K562 (cell line): ENCODE data around the gene C5orf47. TPM values are rescaled to one million over a fixed set of nuclear protein-coding genes. Genes with fewer than 3 reads are reported as not detected.
A peak's percentile ranks its signal among the peaks of the same experiment; 100 is the strongest.

Experiments used
- COPS2 ChIP-seq: fragments of 450-650 bp; conservative IDR thresholded peaks from 2 replicates; pipeline ENCODE4 v1.6.1; 2016; ENCODE audit warnings: mild to moderate bottlenecking, moderate library complexity
- DLX4 ChIP-seq: fragments of 250-450 bp; sonication (Bioruptor Pico); IDR thresholded peaks from 2 replicates; pipeline ENCODE4 v1.6.1; 2021; ENCODE audit warnings: mild to moderate bottlenecking
- ETV5 ChIP-seq: sonication (generic); formaldehyde crosslinking; IDR thresholded peaks from 2 replicates; pipeline ENCODE4 v1.4.0; 2020; ENCODE audit warnings: low read depth, mild to moderate bottlenecking, missing genetic modification reagents
- HMGN3 ChIP-seq: IDR thresholded peaks from 2 replicates; pipeline ENCODE4 v1.6.1; 2011; ENCODE audit warnings: borderline replicate concordance, low read depth, mild to moderate bottlenecking, mixed read lengths, low read length; ENCODE audit not compliant: insufficient read length; ENCODE audit errors: extremely low read depth
- JUND ChIP-seq, 2 experiments: IDR thresholded peaks; 2 replicates in 1 of 2; 3 replicates in 1 of 2; pipeline ENCODE4 v1.6.1; 2011; ENCODE audit warnings: borderline replicate concordance in 2 of 2, low read depth in 2 of 2, low read length in 2 of 2, improper control_type of control experiment in 1 of 2, missing biosample characterization in 1 of 2, missing genetic modification characterization in 1 of 2, missing genetic modification reagents in 1 of 2
- KLF16 ChIP-seq: IDR thresholded peaks from 2 replicates; pipeline ENCODE4 v1.6.1; 2016; ENCODE audit warnings: antibody characterized with exemption
- PATZ1 ChIP-seq: fragments of 250-450 bp; sonication (Bioruptor Pico); IDR thresholded peaks from 2 replicates; pipeline ENCODE4 v1.5.0; 2020; ENCODE audit warnings: mild to moderate bottlenecking, borderline replicate concordance
- RAD21 ChIP-seq, 2 experiments: fragments of 250-450 bp in 1 of 2; fragments of 450-650 bp in 1 of 2; sonication (Bioruptor Pico) in 1 of 2; formaldehyde crosslinking in 1 of 2; IDR thresholded peaks in 1 of 2; conservative IDR thresholded peaks in 1 of 2; 2 replicates each; pipeline versions ENCODE4 v1.4.0 to v1.8.0; 2020 to 2022; ENCODE audit warnings: mild to moderate bottlenecking in 2 of 2, moderate library complexity in 1 of 2
- SIN3A ChIP-seq, 2 experiments: fragments of 150-350 bp in 1 of 2; IDR thresholded peaks; 2 replicates each; pipeline ENCODE4 v1.6.1; 2011 to 2016; ENCODE audit warnings: borderline replicate concordance in 2 of 2, low read depth in 2 of 2, low read length in 2 of 2, mild to moderate bottlenecking in 2 of 2, moderate library complexity in 2 of 2; ENCODE audit not compliant: control insufficient read depth in 1 of 2
- YY1 ChIP-seq, 3 experiments: IDR thresholded peaks; 2 replicates each; pipeline ENCODE4 v1.6.1; 2011; ENCODE audit warnings: low read length in 2 of 3, mild to moderate bottlenecking in 2 of 3, moderate library complexity in 2 of 3, borderline replicate concordance in 1 of 3, control low read depth in 1 of 3, low read depth in 1 of 3; ENCODE audit not compliant: insufficient read depth in 3 of 3, insufficient replicate concordance in 2 of 3, control insufficient read depth in 1 of 3, insufficient read length in 1 of 3; ENCODE audit errors: extremely low read depth in 1 of 3
- polyA plus RNA-seq, 8 experiments: library from polyadenylated mRNA; depleted of rRNA in 4 of 8; stranded (reverse) in 5 of 8; unstranded in 3 of 8; fragments of >200 nt; fragmentation: Nextera tagmentation in 2 of 8; fragmentation: Illumina TruSeq in 1 of 8; extraction: Ambion mirVana in 2 of 8; extraction: Trizol in 1 of 8; gene quantifications; 2 replicates each; pipeline versions ENCODE4 v1.2.1 to v1.2.3, GENCODE V29; 2011 to 2014; ENCODE audit warnings: inconsistent platforms in 1 of 8, missing spikeins in 1 of 8
- total RNA-seq, 7 experiments: library from RNA; depleted of rRNA in 6 of 7; stranded (reverse); fragments of >200 nt in 6 of 7; fragmentation: Illumina TruSeq in 2 of 7; extraction: Trizol in 2 of 7; gene quantifications; 2 replicates each; pipeline versions ENCODE4 v1.2.1 to v1.2.3, GENCODE V29; 2011 to 2021; ENCODE audit warnings: low replicate concordance in 1 of 7
- TF ChIP-seq, protein P1 (sequence below): fragments of 250-450 bp; sonication (Bioruptor Pico); IDR thresholded peaks from 2 replicates; pipeline ENCODE4 v1.4.0; 2020; ENCODE audit warnings: mild to moderate bottlenecking, moderate library complexity, borderline replicate concordance
- TF ChIP-seq, protein P2 (sequence below): sonication (generic); formaldehyde crosslinking; IDR thresholded peaks from 2 replicates; pipeline ENCODE4 v1.8.0; 2022; ENCODE audit warnings: missing genetic modification reagents, mild to moderate bottlenecking, moderate library complexity, borderline replicate concordance
- TF ChIP-seq, protein P3 (sequence below), 2 experiments: fragments of 450-650 bp; IDR thresholded peaks; 2 replicates each; pipeline ENCODE4 v1.6.1; 2018; ENCODE audit warnings: mild to moderate bottlenecking in 2 of 2, low read depth in 1 of 2; ENCODE audit not compliant: partially characterized antibody in 2 of 2

C5orf47 gene
- total and polyA plus RNA-seq, 9 of the 15 experiments (the other 6 are each of a cell fraction or from before 2014, with no cell fraction given): 0.08 TPM; not detected in 8

- TF ChIP-seq PATZ1 (CRISPR knock-in tag) (no peak), SIN3A (IDR thresholded peaks at IDR 0.05; ENCODE audit: borderline replicate concordance in 2 of 2, control insufficient read depth in 1 of 2, low read depth in 2 of 2, low read length in 2 of 2) (peak in 1 of 2 experiments; percentile 64; a peak in 1 of 4 replicates), RAD21 (CRISPR knock-in tag; conservative IDR thresholded peaks at IDR 0.05 in 1 of 2, IDR thresholded peaks at IDR 0.05 in 1 of 2) (peak; percentile 64 to 88), COPS2 (no peak), JUND (IDR thresholded peaks at IDR 0.05; ENCODE audit: borderline replicate concordance, low read depth, low read length) (0 out of 2 replicates have a peak, but pooled peaks have one; percentile 17), JUND (tag; IDR thresholded peaks at IDR 0.05; ENCODE audit: borderline replicate concordance, low read depth, low read length) (no peak; the same call in 2 of the 3 replicates), HMGN3 (no peak), ETV5 (CRISPR knock-in tag) (no peak), KLF16 (no peak), DLX4 (CRISPR knock-in tag) (no peak), YY1 (IDR thresholded peaks at IDR 0.05; ENCODE audit: borderline replicate concordance in 1 of 3, control insufficient read depth in 1 of 3, extremely low read depth in 1 of 3, insufficient read depth in 3 of 3, insufficient read length in 1 of 3, insufficient replicate concordance in 2 of 3, low read depth in 1 of 3, low read length in 2 of 3) (peak in 2 of 3 experiments; percentile 18 to 26)
- TF ChIP-seq, protein P1, sequence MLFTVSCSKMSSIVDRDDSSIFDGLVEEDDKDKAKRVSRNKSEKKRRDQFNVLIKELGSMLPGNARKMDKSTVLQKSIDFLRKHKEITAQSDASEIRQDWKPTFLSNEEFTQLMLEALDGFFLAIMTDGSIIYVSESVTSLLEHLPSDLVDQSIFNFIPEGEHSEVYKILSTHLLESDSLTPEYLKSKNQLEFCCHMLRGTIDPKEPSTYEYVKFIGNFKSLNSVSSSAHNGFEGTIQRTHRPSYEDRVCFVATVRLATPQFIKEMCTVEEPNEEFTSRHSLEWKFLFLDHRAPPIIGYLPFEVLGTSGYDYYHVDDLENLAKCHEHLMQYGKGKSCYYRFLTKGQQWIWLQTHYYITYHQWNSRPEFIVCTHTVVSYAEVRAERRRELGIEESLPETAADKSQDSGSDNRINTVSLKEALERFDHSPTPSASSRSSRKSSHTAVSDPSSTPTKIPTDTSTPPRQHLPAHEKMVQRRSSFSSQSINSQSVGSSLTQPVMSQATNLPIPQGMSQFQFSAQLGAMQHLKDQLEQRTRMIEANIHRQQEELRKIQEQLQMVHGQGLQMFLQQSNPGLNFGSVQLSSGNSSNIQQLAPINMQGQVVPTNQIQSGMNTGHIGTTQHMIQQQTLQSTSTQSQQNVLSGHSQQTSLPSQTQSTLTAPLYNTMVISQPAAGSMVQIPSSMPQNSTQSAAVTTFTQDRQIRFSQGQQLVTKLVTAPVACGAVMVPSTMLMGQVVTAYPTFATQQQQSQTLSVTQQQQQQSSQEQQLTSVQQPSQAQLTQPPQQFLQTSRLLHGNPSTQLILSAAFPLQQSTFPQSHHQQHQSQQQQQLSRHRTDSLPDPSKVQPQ: no peak
- TF ChIP-seq, protein P2, sequence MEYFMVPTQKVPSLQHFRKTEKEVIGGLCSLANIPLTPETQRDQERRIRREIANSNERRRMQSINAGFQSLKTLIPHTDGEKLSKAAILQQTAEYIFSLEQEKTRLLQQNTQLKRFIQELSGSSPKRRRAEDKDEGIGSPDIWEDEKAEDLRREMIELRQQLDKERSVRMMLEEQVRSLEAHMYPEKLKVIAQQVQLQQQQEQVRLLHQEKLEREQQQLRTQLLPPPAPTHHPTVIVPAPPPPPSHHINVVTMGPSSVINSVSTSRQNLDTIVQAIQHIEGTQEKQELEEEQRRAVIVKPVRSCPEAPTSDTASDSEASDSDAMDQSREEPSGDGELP (CRISPR knock-in tag): peak; percentile 70
- TF ChIP-seq, protein P3, sequence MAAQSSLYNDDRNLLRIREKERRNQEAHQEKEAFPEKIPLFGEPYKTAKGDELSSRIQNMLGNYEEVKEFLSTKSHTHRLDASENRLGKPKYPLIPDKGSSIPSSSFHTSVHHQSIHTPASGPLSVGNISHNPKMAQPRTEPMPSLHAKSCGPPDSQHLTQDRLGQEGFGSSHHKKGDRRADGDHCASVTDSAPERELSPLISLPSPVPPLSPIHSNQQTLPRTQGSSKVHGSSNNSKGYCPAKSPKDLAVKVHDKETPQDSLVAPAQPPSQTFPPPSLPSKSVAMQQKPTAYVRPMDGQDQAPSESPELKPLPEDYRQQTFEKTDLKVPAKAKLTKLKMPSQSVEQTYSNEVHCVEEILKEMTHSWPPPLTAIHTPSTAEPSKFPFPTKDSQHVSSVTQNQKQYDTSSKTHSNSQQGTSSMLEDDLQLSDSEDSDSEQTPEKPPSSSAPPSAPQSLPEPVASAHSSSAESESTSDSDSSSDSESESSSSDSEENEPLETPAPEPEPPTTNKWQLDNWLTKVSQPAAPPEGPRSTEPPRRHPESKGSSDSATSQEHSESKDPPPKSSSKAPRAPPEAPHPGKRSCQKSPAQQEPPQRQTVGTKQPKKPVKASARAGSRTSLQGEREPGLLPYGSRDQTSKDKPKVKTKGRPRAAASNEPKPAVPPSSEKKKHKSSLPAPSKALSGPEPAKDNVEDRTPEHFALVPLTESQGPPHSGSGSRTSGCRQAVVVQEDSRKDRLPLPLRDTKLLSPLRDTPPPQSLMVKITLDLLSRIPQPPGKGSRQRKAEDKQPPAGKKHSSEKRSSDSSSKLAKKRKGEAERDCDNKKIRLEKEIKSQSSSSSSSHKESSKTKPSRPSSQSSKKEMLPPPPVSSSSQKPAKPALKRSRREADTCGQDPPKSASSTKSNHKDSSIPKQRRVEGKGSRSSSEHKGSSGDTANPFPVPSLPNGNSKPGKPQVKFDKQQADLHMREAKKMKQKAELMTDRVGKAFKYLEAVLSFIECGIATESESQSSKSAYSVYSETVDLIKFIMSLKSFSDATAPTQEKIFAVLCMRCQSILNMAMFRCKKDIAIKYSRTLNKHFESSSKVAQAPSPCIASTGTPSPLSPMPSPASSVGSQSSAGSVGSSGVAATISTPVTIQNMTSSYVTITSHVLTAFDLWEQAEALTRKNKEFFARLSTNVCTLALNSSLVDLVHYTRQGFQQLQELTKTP (IDR thresholded peaks at IDR 0.05; ENCODE audit: low read depth in 1 of 2, partially characterized antibody in 2 of 2): peak in 1 of 2 experiments; percentile 73
These were observed 56.6 kb downstream of the C5orf47 start, which contains the start of gene NSG2 (continued) for GRCh38 chr5:174045470-174046025.
